Muscle of leg (tissue), 11 donors: Measurements from ENCODE around the gene ZSCAN12. TPM values are rescaled to one million over a fixed set of nuclear protein-coding genes. Genes with fewer than 3 reads are reported as not detected.
"Not testable (repeated sequence)": the region's sequence is repeated elsewhere in the genome, so short reads cannot be mapped to it uniquely, and the experiment has no call there.

ENCODE experiments used
- DNase-seq: peaks from one replicate; pipeline ENCODE4 v3.0.0; 2013
- H3K27ac ChIP-seq: one replicate; pipeline ENCODE4 v1.5.1; 2013; ENCODE audit warnings: mild to moderate bottlenecking, low read length, control low read depth
- H3K27me3 ChIP-seq: one replicate; pipeline ENCODE4 v1.6.1; 2013; ENCODE audit warnings: low read length; ENCODE audit not compliant: control insufficient read depth, insufficient read depth
- H3K36me3 ChIP-seq: one replicate; pipeline ENCODE4 v1.6.1; 2013; ENCODE audit warnings: low read length; ENCODE audit not compliant: control insufficient read depth, insufficient read depth
- H3K4me1 ChIP-seq: one replicate; pipeline ENCODE4 v1.6.1; 2013; ENCODE audit warnings: low read length; ENCODE audit not compliant: control insufficient read depth, insufficient read depth
- H3K4me3 ChIP-seq: one replicate; pipeline ENCODE4 v1.5.1; 2013; ENCODE audit warnings: low read length, control low read depth
- H3K9me3 ChIP-seq: replicated peaks from 2 replicates; pipeline ENCODE4 v1.6.1; 2013; ENCODE audit warnings: low read depth, low read length; ENCODE audit not compliant: control insufficient read depth
- WGBS: methylation state at CpG from one replicate; pipeline ENCODE4 v1.1.5; 2013; ENCODE audit warnings: missing lambda C conversion rate; ENCODE audit not compliant: insufficient coverage; 5-methylcytosine and 5-hydroxymethylcytosine counted together
- polyA plus RNA-seq, 8 donors: library from polyadenylated mRNA; unstranded; fragments of 120-200 nt; gene quantifications; one replicate each; pipeline versions ENCODE4 v1.2.1 to v1.2.3, GENCODE V29; 2013; ENCODE audit warnings: inconsistent platforms in 1 of 8, low replicate concordance in 1 of 8; ENCODE audit not compliant: insufficient read length in 8 of 8, insufficient read depth in 1 of 8
- total RNA-seq: library from RNA; stranded (reverse); fragments of 120-200 nt; gene quantifications from one replicate; pipeline ENCODE4 v1.2.4, GENCODE V29; 2013

Gene ZSCAN12
- total and polyA plus RNA-seq, 9 donors, result 4.4 to 8.2 (median 5.5) TPM

- Histone ChIP-seq H3K4me3 (no peak overlapping the region), H3K4me1 (no peaks in the 10 kb centered on the region), H3K27ac (no peak overlapping the region), H3K36me3 (peaks cover 23% of the 10 kb centered on the region), H3K27me3 (no peaks in the 10 kb centered on the region), H3K9me3 (peaks cover 8% of the 10 kb centered on the region)
- no peak for DNase-seq
- 82% methylated on average over 14 of the region's 16 CpGs for WGBS
Measured at GRCh38 chr6:28429781-28430180, 30.2 kb upstream of the ZSCAN12 start.

GRCh38 chr6:28425944-28426541 is 26.5 kb upstream of the ZSCAN12 start:
- Histone ChIP-seq H3K27ac (no peak overlapping the region), H3K4me1 (no peaks in the 10 kb centered on the region), H3K4me3 (no peak overlapping the region), H3K27me3 (no peaks in the 10 kb centered on the region), H3K9me3 (peaks cover 8% of the 10 kb centered on the region), H3K36me3 (peaks cover 24% of the 10 kb centered on the region)
- DNase-seq, result no peak
- no CpG with 5 or more reads among the region's 4 CpGs for WGBS

GRCh38 chr6:28424163-28424562 is 24.6 kb upstream of the ZSCAN12 start:
- Histone ChIP-seq H3K36me3 (peaks cover 14% of the 10 kb centered on the region), H3K27me3 (no peaks in the 10 kb centered on the region), H3K27ac (no peak overlapping the region), H3K4me3 (no peak overlapping the region), H3K4me1 (no peaks in the 10 kb centered on the region), H3K9me3 (peaks cover 8% of the 10 kb centered on the region)
- DNase-seq, result no peak

GRCh38 chr6:28423546-28423945 is 24.0 kb upstream of the ZSCAN12 start:
- WGBS, result no CpG with 5 or more reads among the region's 1 CpG
- Histone ChIP-seq H3K27me3 (no peaks in the 10 kb centered on the region), H3K9me3 (peaks cover 8% of the 10 kb centered on the region), H3K36me3 (peaks cover 14% of the 10 kb centered on the region), H3K27ac (no peak overlapping the region), H3K4me3 (no peak overlapping the region), H3K4me1 (no peaks in the 10 kb centered on the region)
- DNase-seq, result no peak

- H3K27ac ChIP-seq, result no peak overlapping the region
- no peaks in the 10 kb centered on the region for H3K4me1 ChIP-seq
- H3K9me3 ChIP-seq, result peaks cover 15% of the 10 kb centered on the region
- DNase-seq, result no peak
- no peaks in the 10 kb centered on the region for H3K27me3 ChIP-seq
- no peak overlapping the region for H3K4me3 ChIP-seq
- H3K36me3 ChIP-seq, result no peaks in the 10 kb centered on the region
Measured at GRCh38 chr6:28413681-28414080, 14.1 kb upstream of the ZSCAN12 start.

- Histone ChIP-seq H3K4me3 (no peak overlapping the region), H3K36me3 (no peaks in the 10 kb centered on the region), H3K27ac (no peak overlapping the region), H3K9me3 (peaks cover 15% of the 10 kb centered on the region), H3K27me3 (no peaks in the 10 kb centered on the region), H3K4me1 (no peaks in the 10 kb centered on the region)
- no CpG with 5 or more reads among the region's 2 CpGs for WGBS
- no peak for DNase-seq
Measured at GRCh38 chr6:28410767-28411166, 11.2 kb upstream of the ZSCAN12 start.

GRCh38 chr6:28408076-28408802 is 8.7 kb upstream of the ZSCAN12 start:
- no peaks in the 10 kb centered on the region for H3K27me3 ChIP-seq
- H3K4me1 ChIP-seq, result no peaks in the 10 kb centered on the region
- DNase-seq, result no peak
- H3K27ac ChIP-seq, result no peak overlapping the region
- peaks cover 13% of the 10 kb centered on the region for H3K9me3 ChIP-seq
- WGBS, result no CpG with 5 or more reads among the region's 5 CpGs
- H3K4me3 ChIP-seq, result no peak overlapping the region
- H3K36me3 ChIP-seq, result no peaks in the 10 kb centered on the region

- no peaks in the 10 kb centered on the region for H3K4me1 ChIP-seq
- H3K27me3 ChIP-seq, result peaks cover 5% of the 10 kb centered on the region
- DNase-seq, result no peak
- 76% methylated on average over 2 of the region's 2 CpGs for WGBS
- H3K36me3 ChIP-seq, result no peaks in the 10 kb centered on the region
- H3K27ac ChIP-seq, result no peak overlapping the region
- H3K9me3 ChIP-seq, result peaks cover 13% of the 10 kb centered on the region
- H3K4me3 ChIP-seq, result no peak overlapping the region
Measured at GRCh38 chr6:28407401-28407800, 7.9 kb upstream of the ZSCAN12 start.

GRCh38 chr6:28403923-28404322 is 4.4 kb upstream of the ZSCAN12 start:
- not testable (repeated sequence) for DNase-seq, H3K4me3 ChIP-seq, H3K27me3 ChIP-seq, H3K36me3 ChIP-seq, H3K27ac ChIP-seq, H3K4me1 ChIP-seq, H3K9me3 ChIP-seq
- no CpG with 5 or more reads among the region's 5 CpGs for WGBS

- 60% methylated on average over 1 of the region's 2 CpGs for WGBS
- peaks cover 3% of the 10 kb centered on the region for H3K4me1 ChIP-seq
- peaks cover 8% of the 10 kb centered on the region for H3K27me3 ChIP-seq
- H3K36me3 ChIP-seq, result peaks cover 9% of the 10 kb centered on the region
- no peak overlapping the region for H3K27ac ChIP-seq
- H3K9me3 ChIP-seq, result no peaks in the 10 kb centered on the region
- no peak overlapping the region for H3K4me3 ChIP-seq
- DNase-seq, result peak; percentile 4
Measured at GRCh38 chr6:28402197-28402596, 2.6 kb upstream of the ZSCAN12 start.
